SK-N-SH treated with all-trans-retinoic acid at 6 μM for 48 hours (cell line): ENCODE data around the gene HLF.

Experiments
- ATAC-seq: fragments of 200-7000 bp; cut with Tn5 transposase; 3 replicates; pipeline ENCODE4 v1.9.1; 2020; ENCODE audit warnings: mild to moderate bottlenecking, moderate library complexity
- ARNTL ChIP-seq: fragments of 450-650 bp; formaldehyde crosslinking; IDR thresholded peaks from 2 replicates; pipeline ENCODE4 v1.5.0; 2020; ENCODE audit warnings: low read depth, mild to moderate bottlenecking, moderate library complexity, borderline replicate concordance
- BACH2 ChIP-seq: fragments of 250-450 bp; sonication (Bioruptor Pico); IDR thresholded peaks from 2 replicates; pipeline ENCODE4 v1.9.0; 2021; ENCODE audit warnings: mild to moderate bottlenecking, borderline replicate concordance
- CREB5 ChIP-seq: fragments of 250-450 bp; sonication (Bioruptor Pico); IDR thresholded peaks from 2 replicates; pipeline ENCODE4 v1.5.1; 2020; ENCODE audit warnings: low read depth, mild to moderate bottlenecking, moderate library complexity
- CSDC2 ChIP-seq: fragments of 250-450 bp; sonication (Bioruptor Pico); IDR thresholded peaks from 2 replicates; pipeline ENCODE4 v1.5.0; 2020; ENCODE audit warnings: mild to moderate bottlenecking, moderate library complexity
- CSRNP3 ChIP-seq: fragments of 250-450 bp; sonication (Bioruptor Pico); IDR thresholded peaks from 2 replicates; pipeline ENCODE4 v1.5.1; 2021; ENCODE audit warnings: mild to moderate bottlenecking, moderate library complexity
- ESRRG ChIP-seq: fragments of 250-450 bp; sonication (Bioruptor Pico); IDR thresholded peaks from 2 replicates; pipeline ENCODE4 v1.6.1; 2021; ENCODE audit warnings: mild to moderate bottlenecking
- GLIS3 ChIP-seq: fragments of 250-450 bp; sonication (Bioruptor Pico); IDR thresholded peaks from 2 replicates; pipeline ENCODE4 v1.5.0; 2020; ENCODE audit warnings: mild to moderate bottlenecking, moderate library complexity
- ISL1 ChIP-seq: fragments of 250-450 bp; sonication (Bioruptor Pico); IDR thresholded peaks from 2 replicates; pipeline ENCODE4 v2.1.2; 2022; ENCODE audit warnings: mild to moderate bottlenecking, moderate library complexity
- OSR1 ChIP-seq: fragments of 250-450 bp; sonication (Bioruptor Pico); IDR thresholded peaks from 2 replicates; pipeline ENCODE4 v1.8.0; 2022; ENCODE audit warnings: moderate library complexity, mild to moderate bottlenecking, inconsistent platforms
- PATZ1 ChIP-seq: fragments of 250-450 bp; sonication (Bioruptor Pico); IDR thresholded peaks from 2 replicates; pipeline ENCODE4 v1.8.0; 2020; ENCODE audit warnings: mild to moderate bottlenecking, moderate library complexity, borderline replicate concordance
- POU6F1 ChIP-seq: fragments of 250-450 bp; sonication (Bioruptor Pico); IDR thresholded peaks from 2 replicates; pipeline ENCODE4 v1.8.0; 2021; ENCODE audit warnings: low read depth, mild to moderate bottlenecking, moderate library complexity, borderline replicate concordance
- PPARA ChIP-seq: fragments of 250-450 bp; sonication (Bioruptor Pico); IDR thresholded peaks from 2 replicates; pipeline ENCODE4 v1.5.0; 2020; ENCODE audit warnings: mild to moderate bottlenecking, borderline replicate concordance
- RARB ChIP-seq: fragments of 250-450 bp; sonication (Bioruptor Pico); IDR thresholded peaks from 2 replicates; pipeline ENCODE4 v1.8.0; 2021; ENCODE audit warnings: mild to moderate bottlenecking, moderate library complexity
- SNAI2 ChIP-seq: fragments of 250-450 bp; sonication (Bioruptor Pico); IDR thresholded peaks from 2 replicates; pipeline ENCODE4 v1.5.0; 2020; ENCODE audit warnings: mild to moderate bottlenecking, moderate library complexity
- TCF4 ChIP-seq: fragments of 250-450 bp; sonication (Bioruptor Pico); IDR thresholded peaks from 2 replicates; pipeline ENCODE4 v1.8.0; 2021; ENCODE audit warnings: mild to moderate bottlenecking, moderate library complexity, borderline replicate concordance
- TOX ChIP-seq: fragments of 250-450 bp; sonication (Bioruptor Pico); IDR thresholded peaks from 2 replicates; pipeline ENCODE4 v1.8.0; 2021; ENCODE audit warnings: mild to moderate bottlenecking, moderate library complexity, borderline replicate concordance
- TSHZ2 ChIP-seq: fragments of 250-450 bp; sonication (Bioruptor Pico); IDR thresholded peaks from 2 replicates; pipeline ENCODE4 v1.5.0; 2020; ENCODE audit warnings: mild to moderate bottlenecking, moderate library complexity
- ZC3H10 ChIP-seq: fragments of 250-450 bp; sonication (Bioruptor Pico); IDR thresholded peaks from 2 replicates; pipeline ENCODE4 v1.5.1; 2021; ENCODE audit warnings: mild to moderate bottlenecking, moderate library complexity
- ZFP3 ChIP-seq: fragments of 250-450 bp; sonication (Bioruptor Pico); IDR thresholded peaks from 2 replicates; pipeline ENCODE4 v1.5.0; 2020; ENCODE audit warnings: mild to moderate bottlenecking, moderate library complexity
- ZFP30 ChIP-seq: fragments of 450-650 bp; formaldehyde crosslinking; IDR thresholded peaks from 2 replicates; pipeline ENCODE4 v1.5.0; 2022; ENCODE audit warnings: mild to moderate bottlenecking, moderate library complexity
- ZNF565 ChIP-seq: fragments of 450-650 bp; formaldehyde crosslinking; conservative IDR thresholded peaks from 2 replicates; pipeline ENCODE4 v1.5.0; 2020; ENCODE audit warnings: low read depth, mild to moderate bottlenecking, moderate library complexity
- ZNF70 ChIP-seq: fragments of 450-650 bp; formaldehyde crosslinking; IDR thresholded peaks from 2 replicates; pipeline ENCODE4 v1.5.0; 2020; ENCODE audit warnings: mild to moderate bottlenecking, moderate library complexity
- ZNF8 ChIP-seq: fragments of 450-650 bp; formaldehyde crosslinking; IDR thresholded peaks from 2 replicates; pipeline ENCODE4 v1.5.0; 2020; ENCODE audit warnings: mild to moderate bottlenecking, moderate library complexity

HLF gene

GRCh38 chr17:55264645-55265298, at the start of gene HLF:
Gene HLF (plus strand): TSS chr17:55264960. CDS start chr17:55265485, 525 bp downstream.
- ATAC-seq = peak; percentile 86
- TF ChIP-seq CSRNP3 (CRISPR knock-in tag) (no peak), ISL1 (CRISPR knock-in tag) (no peak), ZFP30 (no peak), ESRRG (no peak), RARB (CRISPR knock-in tag) (no peak), TOX (CRISPR knock-in tag) (no peak), SNAI2 (CRISPR knock-in tag) (peak; percentile 85), CSDC2 (CRISPR knock-in tag) (0 out of 2 replicates have a peak, but pooled peaks have one; percentile 68), ARNTL (peak; percentile 98), TCF4 (CRISPR knock-in tag) (no peak), PPARA (CRISPR knock-in tag) (no peak), POU6F1 (CRISPR knock-in tag) (no peak), GLIS3 (no peak), ZNF8 (CRISPR knock-in tag) (no peak), ZNF70 (CRISPR knock-in tag) (no peak), PATZ1 (CRISPR knock-in tag) (no peak), BACH2 (CRISPR knock-in tag) (no peak), TSHZ2 (CRISPR knock-in tag) (0 out of 2 replicates have a peak, but pooled peaks have one; percentile 23), OSR1 (CRISPR knock-in tag) (no peak), ZFP3 (CRISPR knock-in tag) (peak; percentile 49; the same call in 1 of the 2 replicates), ZC3H10 (CRISPR knock-in tag) (no peak), ZNF565 (CRISPR knock-in tag) (no peak), CREB5 (CRISPR knock-in tag) (no peak)

GRCh38 chr17:55215711-55216110, 49.0 kb upstream of the HLF start:
- TF ChIP-seq TSHZ2 (CRISPR knock-in tag) (no peak), PATZ1 (CRISPR knock-in tag) (no peak), ISL1 (CRISPR knock-in tag) (no peak), GLIS3 (no peak), SNAI2 (CRISPR knock-in tag) (no peak), CREB5 (CRISPR knock-in tag) (no peak)
- no peak for ATAC-seq
